Right lobe of liver (tissue), 4 donors: Measurements from ENCODE around the gene IRF2.

Source experiments
- POLR2A ChIP-seq: fragments of 450-650 bp; IDR thresholded peaks from one replicate; pipeline ENCODE4 v1.6.1; 2017; ENCODE audit warnings: antibody characterized with exemption, mild to moderate bottlenecking
- TF ChIP-seq, protein P1 (sequence below), 4 donors: fragments of 200-600 bp in 3 of 4; fragments of 450-650 bp in 1 of 4; IDR thresholded peaks; one replicate each; pipeline versions ENCODE4 v1.5.1 to v1.8.0; 2016 to 2022; ENCODE audit warnings: antibody characterized with exemption in 4 of 4, mild to moderate bottlenecking in 2 of 4
- donor health status: DM: no; HTN: no; CAD: no.
- donor health status: DM: no; HTN: no; CAD: no.
- donor health status: DM: no; HTN: yes; CAD: no.

DNA sequence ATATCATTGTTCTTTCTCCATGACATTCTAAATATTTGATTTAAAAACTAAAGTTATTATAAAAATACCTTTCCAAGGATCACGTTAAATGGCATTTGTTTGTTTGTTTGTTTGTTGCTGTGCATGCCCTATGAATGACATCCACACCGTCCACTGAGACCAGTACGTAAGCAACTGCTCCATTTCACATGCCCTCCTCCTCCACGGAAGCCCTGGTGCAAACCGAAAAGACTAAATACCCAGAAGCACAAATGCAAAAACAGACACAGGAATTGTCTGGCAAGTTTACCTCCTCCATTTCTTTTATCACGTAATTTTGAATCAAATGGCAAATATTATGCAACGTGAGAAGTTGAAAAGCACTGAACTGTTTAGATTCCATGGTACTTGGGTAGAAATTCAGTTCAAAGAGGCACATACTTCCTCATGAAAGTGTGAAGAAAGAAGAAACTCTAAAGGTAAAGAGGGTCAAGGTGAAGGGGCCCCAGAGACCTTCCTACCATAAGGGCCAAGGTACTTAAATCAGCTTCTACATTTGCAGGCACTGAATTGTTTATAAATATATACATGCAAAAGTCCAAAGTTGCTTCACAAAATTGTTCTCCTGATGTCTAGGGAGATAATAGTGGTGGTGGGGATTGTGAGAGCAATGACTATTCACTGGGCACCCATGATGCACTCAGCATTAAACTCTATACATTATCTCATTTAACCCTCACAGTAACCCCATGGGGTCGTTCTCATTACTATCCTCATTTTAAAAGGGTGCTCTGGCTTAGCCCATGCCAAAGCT, 23.4 kb downstream of the IRF2 start:
- TF ChIP-seq, protein P1, sequence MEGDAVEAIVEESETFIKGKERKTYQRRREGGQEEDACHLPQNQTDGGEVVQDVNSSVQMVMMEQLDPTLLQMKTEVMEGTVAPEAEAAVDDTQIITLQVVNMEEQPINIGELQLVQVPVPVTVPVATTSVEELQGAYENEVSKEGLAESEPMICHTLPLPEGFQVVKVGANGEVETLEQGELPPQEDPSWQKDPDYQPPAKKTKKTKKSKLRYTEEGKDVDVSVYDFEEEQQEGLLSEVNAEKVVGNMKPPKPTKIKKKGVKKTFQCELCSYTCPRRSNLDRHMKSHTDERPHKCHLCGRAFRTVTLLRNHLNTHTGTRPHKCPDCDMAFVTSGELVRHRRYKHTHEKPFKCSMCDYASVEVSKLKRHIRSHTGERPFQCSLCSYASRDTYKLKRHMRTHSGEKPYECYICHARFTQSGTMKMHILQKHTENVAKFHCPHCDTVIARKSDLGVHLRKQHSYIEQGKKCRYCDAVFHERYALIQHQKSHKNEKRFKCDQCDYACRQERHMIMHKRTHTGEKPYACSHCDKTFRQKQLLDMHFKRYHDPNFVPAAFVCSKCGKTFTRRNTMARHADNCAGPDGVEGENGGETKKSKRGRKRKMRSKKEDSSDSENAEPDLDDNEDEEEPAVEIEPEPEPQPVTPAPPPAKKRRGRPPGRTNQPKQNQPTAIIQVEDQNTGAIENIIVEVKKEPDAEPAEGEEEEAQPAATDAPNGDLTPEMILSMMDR (IDR thresholded peaks at IDR 0.05), result no peak
- no peak for TF ChIP-seq POLR2A
